Measurements from ENCODE around the gene OR52I1. TPM values are rescaled to one million over a fixed set of nuclear protein-coding genes. Genes with fewer than 3 reads are reported as not detected.
A peak's percentile ranks its signal among the peaks of the same experiment; 100 is the strongest.

The OR52I1 gene
- total and polyA plus RNA-seq, 10 of the 15 experiments (the other 5 are each of a cell fraction or from before 2014, with no cell fraction given) = not detected

DNA sequence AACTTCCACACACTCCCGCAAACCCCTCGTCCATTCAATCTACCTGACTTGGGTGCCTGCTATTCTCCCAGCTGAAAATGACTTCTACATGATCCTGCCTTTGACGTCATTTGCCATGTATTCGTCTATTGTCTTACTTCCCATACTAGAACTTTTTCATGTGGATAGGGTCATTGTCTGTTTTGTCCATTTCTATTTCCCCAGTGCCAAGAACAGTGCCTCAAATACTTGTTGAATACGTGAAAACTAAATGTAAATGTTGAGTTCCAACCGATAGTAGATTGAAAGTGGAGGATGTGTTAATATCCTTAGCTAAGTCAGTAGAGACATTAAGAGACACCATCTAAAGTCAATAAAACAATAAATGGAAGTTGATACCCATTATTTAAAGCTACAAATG lies 13.3 kb downstream of the OR52I1 start:
- WGBS (ENCODE audit: insufficient coverage, insufficient replicate concordance, low lambda C conversion rate, missing lambda C conversion rate) = 40% methylated on average over 6 of the region's 6 CpGs
- in situ Hi-C loops (cut with MboI) = no loop called here
- peak overlapping the region; percentile 82; the same call in 1 of the 2 replicates for H3K9ac ChIP-seq (ENCODE audit: control insufficient read depth, insufficient read depth, low read length)
- H3K9me3 ChIP-seq (replicated peaks; ENCODE audit: control insufficient read depth, insufficient read depth, low read length) = no peaks in the 10 kb centered on the region; the same call in 2 of the 3 replicates
- ChIA-PET RAD21 (ENCODE audit: unreplicated experiment) (no interaction called here), POLR2A (interaction anchor here (0.6 to 1.1 kb wide), 2 partner anchors 16 to 1990 kb away, joined by 3 read pairs; no protein-coding TSS in a partner anchor), SMC1A (ENCODE audit: uncharacterized antibody, unreplicated experiment) (no interaction called here), CTCF (interaction anchor here (0.7 to 1.9 kb wide), 4 partner anchors 8 to 30 kb away, joined by 3 to 5 read pairs (median 4); partner anchors contain the start of genes OR51D1 and OR52I1)
- H2AFZ ChIP-seq (ENCODE audit: control insufficient read depth, low read depth, low read length) = peak overlapping the region; percentile 91
- no peak overlapping the region for H3K27ac ChIP-seq (ENCODE audit: control insufficient read depth, insufficient read depth)
- BruUV-seq (replicated peaks) = no TSS peak
- ATAC-seq = no peak
- intact Hi-C loops (cut with micrococcal nuclease; ENCODE audit: unreplicated experiment) = no loop called here
- peaks cover 3% of the 10 kb centered on the region; the same call in 1 of the 2 replicates for H3K79me2 ChIP-seq (ENCODE audit: control insufficient read depth, insufficient read depth, low read length)
- no peaks in the 10 kb centered on the region for H3K27me3 ChIP-seq (replicated peaks in 1 of 2; ENCODE audit: control insufficient read depth in 2 of 2, insufficient read depth in 2 of 2, low read length in 1 of 2)
- peak overlapping the region; percentile 83 for H3K4me2 ChIP-seq (ENCODE audit: control insufficient read depth, insufficient read depth)
- FAIRE-seq = no peak
- H3K36me3 ChIP-seq (ENCODE audit: control insufficient read depth in 2 of 2, insufficient read depth in 2 of 2, low read length in 1 of 2) = no peaks in the 10 kb centered on the region; a peak in 1 of 4 replicates
- DNase-seq (ENCODE audit: low read depth, low spot score) = no peak
- peak overlapping the region; percentile 70 for H3K4me3 ChIP-seq
- TF ChIP-seq, protein P1, sequence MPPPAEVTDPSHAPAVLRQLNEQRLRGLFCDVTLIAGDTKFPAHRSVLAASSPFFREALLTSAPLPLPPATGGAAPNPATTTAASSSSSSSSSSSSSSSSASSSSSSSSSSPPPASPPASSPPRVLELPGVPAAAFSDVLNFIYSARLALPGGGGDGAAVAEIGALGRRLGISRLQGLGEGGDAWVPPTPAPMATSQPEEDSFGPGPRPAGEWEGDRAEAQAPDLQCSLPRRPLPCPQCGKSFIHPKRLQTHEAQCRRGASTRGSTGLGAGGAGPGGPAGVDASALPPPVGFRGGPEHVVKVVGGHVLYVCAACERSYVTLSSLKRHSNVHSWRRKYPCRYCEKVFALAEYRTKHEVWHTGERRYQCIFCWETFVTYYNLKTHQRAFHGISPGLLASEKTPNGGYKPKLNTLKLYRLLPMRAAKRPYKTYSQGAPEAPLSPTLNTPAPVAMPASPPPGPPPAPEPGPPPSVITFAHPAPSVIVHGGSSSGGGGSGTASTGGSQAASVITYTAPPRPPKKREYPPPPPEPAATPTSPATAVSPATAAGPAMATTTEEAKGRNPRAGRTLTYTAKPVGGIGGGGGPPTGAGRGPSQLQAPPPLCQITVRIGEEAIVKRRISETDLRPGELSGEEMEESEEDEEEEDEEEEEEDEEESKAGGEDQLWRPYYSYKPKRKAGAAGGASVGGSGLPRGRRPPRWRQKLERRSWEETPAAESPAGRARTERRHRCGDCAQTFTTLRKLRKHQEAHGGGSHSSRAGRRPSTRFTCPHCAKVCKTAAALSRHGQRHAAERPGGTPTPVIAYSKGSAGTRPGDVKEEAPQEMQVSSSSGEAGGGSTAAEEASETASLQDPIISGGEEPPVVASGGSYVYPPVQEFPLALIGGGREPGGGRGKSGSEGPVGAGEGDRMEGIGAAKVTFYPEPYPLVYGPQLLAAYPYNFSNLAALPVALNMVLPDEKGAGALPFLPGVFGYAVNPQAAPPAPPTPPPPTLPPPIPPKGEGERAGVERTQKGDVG (CRISPR knock-in tag; IDR thresholded peaks at IDR 0.05) = no peak
- TF ChIP-seq TCF3 (IDR thresholded peaks at IDR 0.05; ENCODE audit: borderline replicate concordance, insufficient read depth, low read depth, low read length) (no peak), EGR1 (IDR thresholded peaks at IDR 0.05; ENCODE audit: borderline replicate concordance in 1 of 2, low read depth in 2 of 2, low read length in 2 of 2) (no peak), ZNF217 (IDR thresholded peaks at IDR 0.05) (no peak), BRCA1 (IDR thresholded peaks at IDR 0.05; ENCODE audit: low read depth, low read length) (no peak), MTA3 (IDR thresholded peaks at IDR 0.05; ENCODE audit: borderline replicate concordance, low read length) (no peak), ZSCAN29 (IDR thresholded peaks at IDR 0.05) (no peak), PAX5 (IDR thresholded peaks at IDR 0.05; ENCODE audit: borderline replicate concordance, low read depth, low read length) (no peak), YBX1 (IDR thresholded peaks at IDR 0.05) (no peak), SREBF2 (IDR thresholded peaks at IDR 0.05; ENCODE audit: low read length) (no peak), ZNF384 (IDR thresholded peaks at IDR 0.05; ENCODE audit: borderline replicate concordance, low read depth, low read length) (no peak)
- TF ChIP-seq, protein P2, sequence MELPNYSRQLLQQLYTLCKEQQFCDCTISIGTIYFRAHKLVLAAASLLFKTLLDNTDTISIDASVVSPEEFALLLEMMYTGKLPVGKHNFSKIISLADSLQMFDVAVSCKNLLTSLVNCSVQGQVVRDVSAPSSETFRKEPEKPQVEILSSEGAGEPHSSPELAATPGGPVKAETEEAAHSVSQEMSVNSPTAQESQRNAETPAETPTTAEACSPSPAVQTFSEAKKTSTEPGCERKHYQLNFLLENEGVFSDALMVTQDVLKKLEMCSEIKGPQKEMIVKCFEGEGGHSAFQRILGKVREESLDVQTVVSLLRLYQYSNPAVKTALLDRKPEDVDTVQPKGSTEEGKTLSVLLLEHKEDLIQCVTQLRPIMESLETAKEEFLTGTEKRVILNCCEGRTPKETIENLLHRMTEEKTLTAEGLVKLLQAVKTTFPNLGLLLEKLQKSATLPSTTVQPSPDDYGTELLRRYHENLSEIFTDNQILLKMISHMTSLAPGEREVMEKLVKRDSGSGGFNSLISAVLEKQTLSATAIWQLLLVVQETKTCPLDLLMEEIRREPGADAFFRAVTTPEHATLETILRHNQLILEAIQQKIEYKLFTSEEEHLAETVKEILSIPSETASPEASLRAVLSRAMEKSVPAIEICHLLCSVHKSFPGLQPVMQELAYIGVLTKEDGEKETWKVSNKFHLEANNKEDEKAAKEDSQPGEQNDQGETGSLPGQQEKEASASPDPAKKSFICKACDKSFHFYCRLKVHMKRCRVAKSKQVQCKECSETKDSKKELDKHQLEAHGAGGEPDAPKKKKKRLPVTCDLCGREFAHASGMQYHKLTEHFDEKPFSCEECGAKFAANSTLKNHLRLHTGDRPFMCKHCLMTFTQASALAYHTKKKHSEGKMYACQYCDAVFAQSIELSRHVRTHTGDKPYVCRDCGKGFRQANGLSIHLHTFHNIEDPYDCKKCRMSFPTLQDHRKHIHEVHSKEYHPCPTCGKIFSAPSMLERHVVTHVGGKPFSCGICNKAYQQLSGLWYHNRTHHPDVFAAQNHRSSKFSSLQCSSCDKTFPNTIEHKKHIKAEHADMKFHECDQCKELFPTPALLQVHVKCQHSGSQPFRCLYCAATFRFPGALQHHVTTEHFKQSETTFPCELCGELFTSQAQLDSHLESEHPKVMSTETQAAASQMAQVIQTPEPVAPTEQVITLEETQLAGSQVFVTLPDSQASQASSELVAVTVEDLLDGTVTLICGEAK (IDR thresholded peaks at IDR 0.05; ENCODE audit: borderline replicate concordance) = no peak
- no peaks in the 10 kb centered on the region for H4K20me1 ChIP-seq (ENCODE audit: control insufficient read depth, insufficient read depth)
- peaks cover 3% of the 10 kb centered on the region; the same call in 1 of the 2 replicates for H3K4me1 ChIP-seq (ENCODE audit: control insufficient read depth, insufficient read depth, low read length)

All from GM12878 (cell line).